Liver (tissue), 9 donors: ENCODE data around the gene RGS14. TPM values are rescaled to one million over a fixed set of nuclear protein-coding genes. Genes with fewer than 3 reads are reported as not detected.

Source experiments
- DNase-seq: peaks from one replicate; pipeline ENCODE4 v3.0.0-alpha.2; 2017; ENCODE audit warnings: low spot score
- H3K27ac ChIP-seq, 2 donors: one replicate each; pipeline ENCODE4 v1.7.0; 2013; ENCODE audit warnings: inconsistent platforms in 2 of 2, low read length in 2 of 2, control low read depth in 1 of 2, low read depth in 1 of 2, mild to moderate bottlenecking in 1 of 2
- H3K27me3 ChIP-seq, 4 donors: one replicate each; pipeline versions ENCODE4 v1.6.1 to v1.7.0; 2013; ENCODE audit warnings: low read length in 3 of 4, inconsistent platforms in 1 of 4, mild to moderate bottlenecking in 1 of 4, moderate library complexity in 1 of 4; ENCODE audit not compliant: control insufficient read depth in 4 of 4, insufficient read depth in 4 of 4
- H3K36me3 ChIP-seq, 4 donors: one replicate each; pipeline versions ENCODE4 v1.6.1 to v1.7.0; 2013; ENCODE audit warnings: low read length in 3 of 4, mild to moderate bottlenecking in 3 of 4, low read depth in 1 of 4, moderate library complexity in 1 of 4; ENCODE audit not compliant: control insufficient read depth in 4 of 4, insufficient read depth in 3 of 4
- H3K4me1 ChIP-seq, 4 donors: one replicate each; pipeline versions ENCODE4 v1.6.1 to v1.7.0; 2013; ENCODE audit warnings: low read length in 3 of 4, mild to moderate bottlenecking in 3 of 4, moderate library complexity in 1 of 4; ENCODE audit not compliant: control insufficient read depth in 4 of 4, insufficient read depth in 4 of 4
- H3K4me3 ChIP-seq, 3 donors: one replicate each; pipeline versions ENCODE4 v1.6.1 to v1.7.0; 2013; ENCODE audit warnings: low read length in 3 of 3, control low read depth in 1 of 3, low read depth in 1 of 3, mild to moderate bottlenecking in 1 of 3
- H3K9ac ChIP-seq, 2 donors: one replicate each; pipeline ENCODE4 v1.7.0; 2013; ENCODE audit warnings: low read length in 2 of 2, mild to moderate bottlenecking in 2 of 2, moderate library complexity in 2 of 2, control low read depth in 1 of 2, low read depth in 1 of 2
- H3K9me3 ChIP-seq, 4 donors: one replicate each; pipeline versions ENCODE4 v1.6.1 to v1.7.0; 2013; ENCODE audit warnings: low read length in 3 of 4; ENCODE audit not compliant: control insufficient read depth in 4 of 4
- ATF3 ChIP-seq: IDR thresholded peaks from 2 replicates; pipeline ENCODE4 v1.6.1; 2016; ENCODE audit warnings: antibody characterized with exemption
- CTCF ChIP-seq: fragments of 150-350 bp; IDR thresholded peaks from 2 replicates; pipeline ENCODE4 v1.5.1; 2017; ENCODE audit warnings: improper control_type of control experiment, low read depth, low read length; ENCODE audit not compliant: missing input control
- EGR1 ChIP-seq, 2 donors: IDR thresholded peaks; 2 replicates each; pipeline ENCODE4 v1.6.1; 2016 to 2018; ENCODE audit warnings: antibody characterized with exemption in 2 of 2, low read depth in 2 of 2
- FOXA1 ChIP-seq: IDR thresholded peaks from 2 replicates; pipeline ENCODE4 v1.6.1; 2016; ENCODE audit warnings: antibody characterized with exemption
- FOXA2 ChIP-seq: IDR thresholded peaks from 2 replicates; pipeline ENCODE4 v1.6.1; 2016; ENCODE audit warnings: antibody characterized with exemption
- GABPA ChIP-seq, 2 donors: IDR thresholded peaks in 1 of 2; conservative IDR thresholded peaks in 1 of 2; 2 replicates each; pipeline ENCODE4 v1.6.1; 2016; ENCODE audit warnings: antibody characterized with exemption in 2 of 2, mild to moderate bottlenecking in 1 of 2, moderate library complexity in 1 of 2
- HNF4A ChIP-seq, 2 donors: conservative IDR thresholded peaks; 2 replicates each; pipeline ENCODE4 v1.6.1; 2016; ENCODE audit warnings: antibody characterized with exemption in 2 of 2, mild to moderate bottlenecking in 2 of 2
- HNF4G ChIP-seq: IDR thresholded peaks from 2 replicates; pipeline ENCODE4 v1.6.1; 2016; ENCODE audit warnings: antibody characterized with exemption
- JUND ChIP-seq, 2 donors: IDR thresholded peaks; 2 replicates each; pipeline ENCODE4 v1.6.1; 2016; ENCODE audit warnings: antibody characterized with exemption in 2 of 2
- MAX ChIP-seq: IDR thresholded peaks from 2 replicates; pipeline ENCODE4 v1.6.1; 2016; ENCODE audit warnings: antibody characterized with exemption
- NR2F2 ChIP-seq: IDR thresholded peaks from 2 replicates; pipeline ENCODE4 v1.6.1; 2016; ENCODE audit warnings: antibody characterized with exemption
- REST ChIP-seq: IDR thresholded peaks from 2 replicates; pipeline ENCODE4 v1.6.1; 2016; ENCODE audit warnings: antibody characterized with exemption, mild to moderate bottlenecking
- RXRA ChIP-seq, 2 donors: IDR thresholded peaks; 2 replicates each; pipeline ENCODE4 v1.6.1; 2017 to 2018; ENCODE audit warnings: antibody characterized with exemption in 2 of 2, mild to moderate bottlenecking in 1 of 2
- SP1 ChIP-seq: IDR thresholded peaks from 2 replicates; pipeline ENCODE4 v1.6.1; 2018; ENCODE audit warnings: antibody characterized with exemption, mild to moderate bottlenecking
- WGBS: extraction: QIAGEN DNeasy Blood & Tissue Kit; methylation state at CpG from one replicate; pipeline ENCODE4 v1.1.7; 2013; 5-methylcytosine and 5-hydroxymethylcytosine counted together
- polyA plus RNA-seq, 2 donors: library from polyadenylated mRNA; stranded (reverse) in 1 of 2; unstranded in 1 of 2; fragments of 200-250 nt in 1 of 2; fragments of >200 nt in 1 of 2; fragmentation: Nextera tagmentation in 1 of 2; extraction: Ambion mirVana in 1 of 2; gene quantifications; one replicate each; pipeline versions ENCODE4 v1.2.1 to v1.2.3, GENCODE V29; 2013 to 2015
- total RNA-seq, 2 donors: library from RNA; depleted of rRNA; stranded (reverse); fragments of >200 nt; gene quantifications; one replicate each; pipeline ENCODE4 v1.2.3, GENCODE V29; 2014
- donor health status: healthy.
- donor health status: healthy.
- donor health status: healthy.
- donor health status: healthy.
- donor health status: healthy.

RGS14 gene
- total and polyA plus RNA-seq, 4 donors = 10.2 to 53.8 (median 33.3) TPM

GRCh38 chr5:177311392-177311722 is 46.4 kb upstream of the RGS14 start (continued):
- TF ChIP-seq CTCF = no peak
- TF ChIP-seq GABPA (IDR thresholded peaks at IDR 0.05 in 1 of 2, conservative IDR thresholded peaks at IDR 0.05 in 1 of 2) = no peak
- no peak for TF ChIP-seq JUND (IDR thresholded peaks at IDR 0.05)
- TF ChIP-seq ATF3 = no peak
- no peak for TF ChIP-seq HNF4G
- no peak for TF ChIP-seq FOXA2
- TF ChIP-seq EGR1 (IDR thresholded peaks at IDR 0.05; ENCODE audit: low read depth in 2 of 2) = no peak
- TF ChIP-seq RXRA (IDR thresholded peaks at IDR 0.05) = no peak

- under 1% methylated on average over 78 of the region's 78 CpGs for WGBS
- peak within 1 kb of the TSS; percentile 17 to 40 for H3K27ac ChIP-seq
- peaks cover 6 to 19% (median 13%) of the 10 kb centered on the region in 4 donors for H3K4me1 ChIP-seq
- H3K36me3 ChIP-seq = peaks cover 0 to 3% (median under 1%) of the 10 kb centered on the region in 4 donors
- no peak within 1 kb of the TSS for H3K9ac ChIP-seq
- peak; percentile 96 for DNase-seq
- TF ChIP-seq SP1 (peak; percentile 69), MAX (peak; percentile 52), NR2F2 (no peak), REST (no peak)
- H3K27me3 ChIP-seq = no peaks in the 10 kb centered on the region
- no peaks in the 10 kb centered on the region for H3K9me3 ChIP-seq
- H3K4me3 ChIP-seq = peak within 1 kb of the TSS; percentile 50 to 64 (median 62)
Observed at GRCh38 chr5:177311723-177312648, 45.7 kb upstream of the RGS14 start, which contains the start of gene MXD3. TSS of gene MXD3 (minus strand) at chr5:177311898. CDS start at chr5:177311830, 68 bp downstream.

- peaks cover 6 to 19% (median 13%) of the 10 kb centered on the region in 4 donors for H3K4me1 ChIP-seq
- no peaks in the 10 kb centered on the region for H3K9me3 ChIP-seq
- TF ChIP-seq REST (no peak), FOXA1 (peak; percentile 18), HNF4A (conservative IDR thresholded peaks at IDR 0.05) (no peak), NR2F2 (no peak), FOXA2 (no peak), GABPA (IDR thresholded peaks at IDR 0.05 in 1 of 2, conservative IDR thresholded peaks at IDR 0.05 in 1 of 2) (no peak)
- WGBS = 34% methylated on average over 19 of the region's 19 CpGs
- no peak overlapping the region for H3K27ac ChIP-seq
- DNase-seq = peak; percentile 70
- H3K9ac ChIP-seq = no peak overlapping the region
- H3K27me3 ChIP-seq = no peaks in the 10 kb centered on the region
- H3K4me3 ChIP-seq = no peak overlapping the region
- H3K36me3 ChIP-seq = no peaks in the 10 kb centered on the region
Observed at GRCh38 chr5:177312649-177313181, 45.0 kb upstream of the RGS14 start.
